ENCODE measurements around the gene FBLN2. TPM values are rescaled to one million over a fixed set of nuclear protein-coding genes. Genes with fewer than 3 reads are reported as not detected.
A peak's percentile ranks its signal among the peaks of the same experiment; 100 is the strongest.
"Not testable (repeated sequence)": the region's sequence is repeated elsewhere in the genome, so short reads cannot be mapped to it uniquely, and the experiment has no call there.

FBLN2 gene
- 1 to 10 TPM in 2 of 3 donors, under 1 TPM in 1; 0.61 to 2.7 (median 1.6) TPM for total RNA-seq
- total RNA-seq (2013): 4.2 TPM

DNA sequence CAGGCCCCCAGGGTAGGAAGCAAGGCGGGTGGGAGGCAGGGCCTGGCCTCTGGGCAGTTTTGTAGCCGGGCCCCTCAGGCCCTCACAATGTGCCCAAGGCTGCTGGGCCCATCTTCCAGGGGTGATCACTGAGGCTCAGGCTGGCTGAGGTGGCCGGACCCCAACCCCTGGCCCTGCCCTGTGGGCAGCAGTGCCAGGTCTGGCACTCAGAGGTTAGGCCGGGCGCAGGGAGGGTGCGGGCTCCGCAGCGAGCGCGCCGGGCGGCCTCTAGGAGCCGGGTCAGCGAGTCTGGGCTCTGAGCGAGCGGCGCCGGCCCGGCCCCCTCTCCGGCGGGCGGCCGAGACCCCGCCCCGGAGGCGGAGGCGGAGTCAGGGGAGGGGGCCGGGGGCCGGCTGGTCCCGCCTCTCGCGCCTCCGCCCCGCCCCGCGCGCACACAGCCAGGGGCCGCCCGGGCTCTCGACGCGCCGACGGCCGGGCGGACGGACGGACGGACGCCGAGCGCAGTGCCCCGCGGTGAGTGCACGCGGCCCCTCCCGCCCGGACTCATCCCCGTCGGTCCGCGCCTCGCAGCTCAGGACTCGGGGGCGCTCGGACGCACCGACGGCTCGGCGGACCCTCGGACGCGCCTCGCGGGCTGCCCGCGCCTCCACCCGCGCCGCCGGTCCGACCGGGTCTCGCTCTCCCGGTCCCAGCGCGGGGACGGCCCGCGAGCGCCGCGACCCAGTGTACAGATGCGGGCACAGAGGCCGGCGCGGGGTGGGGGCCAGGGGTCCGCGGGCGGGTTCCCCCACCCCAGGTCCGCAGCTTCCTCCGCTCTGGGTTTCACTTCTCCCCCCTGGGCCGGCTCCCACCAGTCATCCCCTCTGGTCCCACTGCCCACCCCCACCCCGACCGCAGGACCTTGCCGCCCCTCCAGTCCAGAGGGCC lies at the start of gene FBLN2:
Gene FBLN2, plus strand, starts transcription at position 430 of the 927 bp plus-strand sequence. CDS start 21,231 bp downstream, outside the sequence.
- no peak within 1 kb of the TSS for H3K4me3 ChIP-seq (ENCODE audit: low read length)
- ATAC-seq: peak; percentile 79 to 88 (median 86)
- WGBS (ENCODE audit: insufficient coverage): 5% methylated on average over 107 of the region's 107 CpGs
- H3K36me3 ChIP-seq (ENCODE audit: control insufficient read depth, insufficient read depth, low read length): no peaks in the 10 kb centered on the region
- H3K9me3 ChIP-seq (ENCODE audit: control insufficient read depth, insufficient read depth, low read length): no peaks in the 10 kb centered on the region
- intact Hi-C loops (cut with micrococcal nuclease): no loop called here
- H3K27ac ChIP-seq (ENCODE audit: low read length): no peak within 1 kb of the TSS
- Mint-ChIP-seq H3K4me1 (peaks cover 5 to 31% of the 10 kb centered on the region in 2 donors), H3K27ac (peak within 1 kb of the TSS in 1 of 2 donors; percentile 84), H3K4me3 (peak within 1 kb of the TSS; percentile 83), H3K36me3 (no peaks in the 10 kb centered on the region), H3K9me3 (no peaks in the 10 kb centered on the region), H3K27me3 (ENCODE audit: low read depth in 2 of 2) (peaks cover 20 to 31% of the 10 kb centered on the region in 2 donors)
- H3K4me1 ChIP-seq (ENCODE audit: control insufficient read depth, insufficient read depth, low read length): peaks cover 24% of the 10 kb centered on the region
- DNase-seq: peak; percentile 45 to 46
- TF ChIP-seq, protein P1, sequence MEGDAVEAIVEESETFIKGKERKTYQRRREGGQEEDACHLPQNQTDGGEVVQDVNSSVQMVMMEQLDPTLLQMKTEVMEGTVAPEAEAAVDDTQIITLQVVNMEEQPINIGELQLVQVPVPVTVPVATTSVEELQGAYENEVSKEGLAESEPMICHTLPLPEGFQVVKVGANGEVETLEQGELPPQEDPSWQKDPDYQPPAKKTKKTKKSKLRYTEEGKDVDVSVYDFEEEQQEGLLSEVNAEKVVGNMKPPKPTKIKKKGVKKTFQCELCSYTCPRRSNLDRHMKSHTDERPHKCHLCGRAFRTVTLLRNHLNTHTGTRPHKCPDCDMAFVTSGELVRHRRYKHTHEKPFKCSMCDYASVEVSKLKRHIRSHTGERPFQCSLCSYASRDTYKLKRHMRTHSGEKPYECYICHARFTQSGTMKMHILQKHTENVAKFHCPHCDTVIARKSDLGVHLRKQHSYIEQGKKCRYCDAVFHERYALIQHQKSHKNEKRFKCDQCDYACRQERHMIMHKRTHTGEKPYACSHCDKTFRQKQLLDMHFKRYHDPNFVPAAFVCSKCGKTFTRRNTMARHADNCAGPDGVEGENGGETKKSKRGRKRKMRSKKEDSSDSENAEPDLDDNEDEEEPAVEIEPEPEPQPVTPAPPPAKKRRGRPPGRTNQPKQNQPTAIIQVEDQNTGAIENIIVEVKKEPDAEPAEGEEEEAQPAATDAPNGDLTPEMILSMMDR (IDR thresholded peaks at IDR 0.05): no peak
- peaks cover 6% of the 10 kb centered on the region for H3K27me3 ChIP-seq (ENCODE audit: control insufficient read depth, insufficient read depth, low read length)

DNA sequence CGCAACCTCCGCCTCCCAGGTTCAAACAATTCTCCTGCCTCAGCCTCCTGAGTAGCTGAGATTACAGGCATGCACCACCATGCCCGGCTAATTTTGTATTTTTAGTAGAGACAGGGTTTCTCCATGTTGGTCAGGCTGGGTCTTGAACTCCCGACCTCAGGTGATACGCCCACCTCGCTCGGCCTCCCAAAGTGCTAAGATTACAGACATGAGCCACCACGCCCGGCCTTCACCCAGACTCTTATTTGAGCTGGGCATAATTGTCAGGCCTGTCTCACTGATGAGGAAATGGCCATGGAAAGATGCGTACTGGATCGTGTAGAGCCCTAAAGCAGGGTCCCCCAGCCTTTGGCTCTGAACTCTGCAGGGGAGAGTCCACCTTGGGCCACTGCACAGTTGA lies 49.7 kb upstream of the FBLN2 start:
- 92% methylated on average over 9 of the region's 11 CpGs for WGBS (ENCODE audit: insufficient coverage)

DNA sequence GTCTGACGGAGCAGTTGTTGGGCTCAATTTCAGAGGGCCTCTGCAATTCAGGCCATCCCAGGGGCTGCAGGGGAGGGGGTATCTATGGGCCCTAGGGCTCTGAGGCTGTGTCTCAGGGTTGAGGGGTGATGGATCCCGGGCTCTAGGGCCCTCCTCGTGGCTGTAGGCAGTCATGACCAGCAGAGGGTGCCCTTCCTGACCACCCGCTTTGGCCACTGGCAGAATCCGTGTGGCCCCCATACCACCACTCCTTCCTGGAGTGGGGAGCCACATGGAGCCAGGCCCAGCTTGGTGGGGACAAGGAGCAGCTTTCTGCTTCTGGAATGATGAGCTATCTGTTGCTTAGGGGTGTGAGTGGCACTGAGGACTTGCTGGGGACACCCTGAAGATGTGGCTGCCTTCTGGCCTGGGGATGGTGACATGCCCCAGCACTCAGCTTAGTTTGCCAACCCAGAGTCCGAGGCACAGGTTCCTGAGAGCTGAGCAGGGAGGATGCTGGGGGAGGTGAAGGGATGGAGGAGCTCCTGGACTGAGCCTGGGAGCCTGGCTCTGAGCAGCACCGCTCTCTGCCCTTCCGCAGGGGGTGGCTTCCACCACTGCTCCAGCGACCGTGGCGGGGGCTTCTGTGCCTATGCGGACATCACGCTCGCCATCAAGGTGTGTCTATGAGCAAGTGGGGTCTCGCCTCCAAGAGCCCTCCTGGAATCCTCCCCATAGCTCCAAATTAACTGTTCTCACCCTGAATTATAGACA lies 48.6 kb upstream of the FBLN2 start:
- ATAC-seq (no peak), DNase-seq (no peak)
- Mint-ChIP-seq H3K4me3 (no peak overlapping the region), H3K36me3 (no peaks in the 10 kb centered on the region), H3K4me1 (peaks cover 0 to 17% of the 10 kb centered on the region in 2 donors), H3K27me3 (ENCODE audit: low read depth in 2 of 2) (no peaks in the 10 kb centered on the region), H3K27ac (no peak overlapping the region), H3K9me3 (no peaks in the 10 kb centered on the region)
- TF ChIP-seq, protein P1 (IDR thresholded peaks at IDR 0.05): no peak
- no peak overlapping the region for H3K4me3 ChIP-seq (ENCODE audit: low read length)
- no peaks in the 10 kb centered on the region for H3K36me3 ChIP-seq (ENCODE audit: control insufficient read depth, insufficient read depth, low read length)
- no peaks in the 10 kb centered on the region for H3K27me3 ChIP-seq (ENCODE audit: control insufficient read depth, insufficient read depth, low read length)
- H3K9me3 ChIP-seq (ENCODE audit: control insufficient read depth, insufficient read depth, low read length): no peaks in the 10 kb centered on the region
- peaks cover 12% of the 10 kb centered on the region for H3K4me1 ChIP-seq (ENCODE audit: control insufficient read depth, insufficient read depth, low read length)
- WGBS (ENCODE audit: insufficient coverage): 84% methylated on average over 15 of the region's 15 CpGs
- intact Hi-C loops (cut with micrococcal nuclease): no loop called here
- no peak overlapping the region for H3K27ac ChIP-seq (ENCODE audit: low read length)

More for the DNA sequence above, 49.7 kb upstream of the FBLN2 start:
- H3K9me3 Mint-ChIP-seq; ATAC-seq; H3K27ac ChIP-seq (ENCODE audit: low read length); H3K27me3 Mint-ChIP-seq (ENCODE audit: low read depth in 2 of 2); H3K36me3 ChIP-seq (ENCODE audit: control insufficient read depth, insufficient read depth, low read length); intact Hi-C loops (cut with micrococcal nuclease); H3K27ac Mint-ChIP-seq; H3K9me3 ChIP-seq (ENCODE audit: control insufficient read depth, insufficient read depth, low read length); H3K36me3 Mint-ChIP-seq; H3K4me3 Mint-ChIP-seq; DNase-seq; H3K4me3 ChIP-seq (ENCODE audit: low read length); H3K27me3 ChIP-seq (ENCODE audit: control insufficient read depth, insufficient read depth, low read length): not testable (repeated sequence)
- peaks cover 23% of the 10 kb centered on the region for H3K4me1 ChIP-seq (ENCODE audit: control insufficient read depth, insufficient read depth, low read length)
- peaks cover under 1 to 28% of the 10 kb centered on the region in 2 donors for H3K4me1 Mint-ChIP-seq

DNA sequence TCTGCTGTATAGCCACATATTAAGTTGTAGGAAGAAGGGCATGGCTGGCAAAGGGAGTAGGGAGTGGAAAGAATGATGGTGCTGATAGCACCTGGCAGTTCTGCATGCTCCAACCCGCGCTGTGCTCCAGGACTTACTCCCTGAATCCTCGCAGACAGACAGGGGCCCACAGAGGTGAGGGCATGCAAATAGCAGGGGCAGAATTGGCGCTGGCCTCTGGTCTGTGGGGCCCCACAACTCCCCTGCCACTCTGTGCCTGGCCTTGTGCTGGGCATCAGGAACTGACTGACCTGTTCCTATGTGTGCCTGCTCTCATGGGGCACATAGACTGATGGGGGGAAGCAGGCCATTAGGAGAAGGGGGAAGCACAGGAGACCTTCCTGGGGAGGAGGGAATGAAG lies 47.9 kb upstream of the FBLN2 start:
- no peak for DNase-seq
- no peaks in the 10 kb centered on the region for H3K9me3 ChIP-seq (ENCODE audit: control insufficient read depth, insufficient read depth, low read length)
- no peaks in the 10 kb centered on the region for H3K9me3 Mint-ChIP-seq
- intact Hi-C loops (cut with micrococcal nuclease): no loop called here
- H3K27me3 Mint-ChIP-seq (ENCODE audit: low read depth in 2 of 2): no peaks in the 10 kb centered on the region
- no peak overlapping the region for H3K4me3 Mint-ChIP-seq
- 91% methylated on average over 4 of the region's 4 CpGs for WGBS (ENCODE audit: insufficient coverage)
- H3K27ac ChIP-seq (ENCODE audit: low read length): no peak overlapping the region
- ATAC-seq: no peak
- H3K27ac Mint-ChIP-seq: no peak overlapping the region
- no peaks in the 10 kb centered on the region for H3K27me3 ChIP-seq (ENCODE audit: control insufficient read depth, insufficient read depth, low read length)
- H3K36me3 Mint-ChIP-seq: no peaks in the 10 kb centered on the region
- H3K4me1 ChIP-seq (ENCODE audit: control insufficient read depth, insufficient read depth, low read length): peaks cover 5% of the 10 kb centered on the region
- TF ChIP-seq, protein P1 (IDR thresholded peaks at IDR 0.05): no peak
- H3K4me3 ChIP-seq (ENCODE audit: low read length): no peak overlapping the region
- peaks cover 0 to 10% of the 10 kb centered on the region in 2 donors for H3K4me1 Mint-ChIP-seq
- no peaks in the 10 kb centered on the region for H3K36me3 ChIP-seq (ENCODE audit: control insufficient read depth, insufficient read depth, low read length)
